ENCODE measurements around the gene CHST11. TPM values are rescaled to one million over a fixed set of nuclear protein-coding genes. Genes with fewer than 3 reads are reported as not detected.

Gene CHST11
- total and polyA plus RNA-seq, 8 donors, result 11.1 to 56.9 (median 14.8) TPM

DNA sequence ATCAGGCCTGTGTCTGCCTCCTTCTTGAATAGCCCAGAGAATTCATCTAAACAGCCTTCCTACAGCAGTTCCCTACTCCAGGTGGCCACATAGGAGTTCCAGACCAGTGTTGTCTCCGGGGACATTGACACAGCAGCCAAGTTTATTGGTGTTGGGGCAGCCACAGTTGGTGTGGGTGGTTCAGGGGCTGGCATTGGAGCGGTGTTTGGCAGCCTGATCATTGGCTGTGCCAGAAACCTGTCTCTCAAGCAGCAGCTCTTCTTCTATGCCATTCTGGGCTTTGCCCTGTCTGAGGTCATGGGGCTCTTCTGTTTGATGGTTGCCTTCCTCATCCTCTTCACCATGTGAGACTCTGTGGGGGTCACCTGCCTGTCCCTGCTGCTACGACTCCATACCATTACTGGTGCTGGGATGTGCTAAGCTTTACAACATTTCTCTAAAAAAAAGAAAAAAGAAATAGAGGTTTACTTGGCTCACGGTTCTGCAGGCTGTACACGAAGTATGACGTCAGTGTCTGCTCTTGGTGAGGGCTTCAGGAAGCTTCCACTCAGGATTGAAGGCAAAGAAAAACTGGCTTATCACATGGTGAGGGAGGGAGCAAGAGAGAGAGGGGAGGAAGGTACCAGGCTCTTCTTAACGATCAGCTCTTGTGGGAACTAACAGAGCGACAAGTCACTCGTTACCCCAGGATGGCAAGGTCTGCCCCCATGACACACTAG is 57.5 kb downstream of the CHST11 start:
- intact Hi-C loops (cut with DNase I), result no loop called here
- ATAC-seq, result no peak
- no peaks in the 10 kb centered on the region for H3K9me3 ChIP-seq

DNA sequence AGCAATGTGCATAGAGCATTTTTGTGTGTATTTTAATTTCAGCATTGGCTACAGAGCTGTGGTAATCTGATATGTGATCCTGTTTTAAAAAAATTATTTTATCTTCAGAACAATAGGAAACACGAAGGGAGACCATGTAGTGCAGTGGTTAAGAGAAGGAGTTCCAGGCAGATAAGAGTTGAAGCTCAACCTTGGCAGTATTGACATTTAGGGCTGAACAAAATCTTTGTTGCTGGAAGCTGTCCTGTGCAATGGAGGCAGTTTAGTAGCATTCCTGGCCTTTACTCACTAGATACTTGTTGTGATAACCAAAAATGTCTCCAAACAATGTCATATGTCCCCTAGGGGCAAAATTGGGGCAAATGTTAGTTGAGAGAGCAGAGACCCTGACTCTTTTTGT is 59.2 kb downstream of the CHST11 start:
- Histone ChIP-seq H3K4me3 (no peak overlapping the region), H3K36me3 (no peaks in the 10 kb centered on the region), H3K27me3 (no peaks in the 10 kb centered on the region), H3K27ac (no peak overlapping the region), H3K9me3 (no peaks in the 10 kb centered on the region), H3K4me1 (peaks cover 9 to 54% of the 10 kb centered on the region in 2 donors)
- intact Hi-C loops (cut with DNase I), result no loop called here
- TF ChIP-seq, protein P1, sequence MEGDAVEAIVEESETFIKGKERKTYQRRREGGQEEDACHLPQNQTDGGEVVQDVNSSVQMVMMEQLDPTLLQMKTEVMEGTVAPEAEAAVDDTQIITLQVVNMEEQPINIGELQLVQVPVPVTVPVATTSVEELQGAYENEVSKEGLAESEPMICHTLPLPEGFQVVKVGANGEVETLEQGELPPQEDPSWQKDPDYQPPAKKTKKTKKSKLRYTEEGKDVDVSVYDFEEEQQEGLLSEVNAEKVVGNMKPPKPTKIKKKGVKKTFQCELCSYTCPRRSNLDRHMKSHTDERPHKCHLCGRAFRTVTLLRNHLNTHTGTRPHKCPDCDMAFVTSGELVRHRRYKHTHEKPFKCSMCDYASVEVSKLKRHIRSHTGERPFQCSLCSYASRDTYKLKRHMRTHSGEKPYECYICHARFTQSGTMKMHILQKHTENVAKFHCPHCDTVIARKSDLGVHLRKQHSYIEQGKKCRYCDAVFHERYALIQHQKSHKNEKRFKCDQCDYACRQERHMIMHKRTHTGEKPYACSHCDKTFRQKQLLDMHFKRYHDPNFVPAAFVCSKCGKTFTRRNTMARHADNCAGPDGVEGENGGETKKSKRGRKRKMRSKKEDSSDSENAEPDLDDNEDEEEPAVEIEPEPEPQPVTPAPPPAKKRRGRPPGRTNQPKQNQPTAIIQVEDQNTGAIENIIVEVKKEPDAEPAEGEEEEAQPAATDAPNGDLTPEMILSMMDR (IDR thresholded peaks at IDR 0.05), result no peak
- DNase-seq (no peak), ATAC-seq (peak; percentile 10)

More for the DNA sequence above, 57.5 kb downstream of the CHST11 start:
- Histone ChIP-seq H3K27ac (no peak overlapping the region), H3K4me3 (no peak overlapping the region), H3K4me1 (peaks cover 0 to 54% of the 10 kb centered on the region in 2 donors), H3K36me3 (no peaks in the 10 kb centered on the region), H3K27me3 (no peaks in the 10 kb centered on the region)
- TF ChIP-seq, protein P1 (IDR thresholded peaks at IDR 0.05), result no peak
- no peak for DNase-seq

DNA sequence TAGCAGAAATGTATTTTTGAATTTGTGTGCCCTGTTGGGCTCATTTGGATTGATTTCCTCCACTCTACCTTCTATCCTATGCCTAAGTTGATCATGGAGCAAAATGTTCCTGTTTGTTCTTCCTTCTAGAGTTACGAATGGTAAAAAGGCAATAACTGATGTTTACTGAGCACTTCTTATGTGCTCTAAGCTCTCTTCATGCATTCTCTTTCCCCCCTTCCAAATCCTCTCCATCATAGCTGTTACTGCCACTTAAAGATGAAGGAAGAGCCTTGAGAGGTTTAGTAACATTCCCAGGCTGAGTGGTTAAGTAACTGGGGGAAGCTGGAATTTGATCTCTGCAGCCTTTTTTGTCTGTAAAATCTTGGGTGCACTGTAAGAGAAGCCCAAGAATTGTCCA is 60.1 kb downstream of the CHST11 start:
- Histone ChIP-seq H3K4me3 (no peak overlapping the region), H3K36me3 (no peaks in the 10 kb centered on the region), H3K27me3 (no peaks in the 10 kb centered on the region), H3K9me3 (no peaks in the 10 kb centered on the region), H3K27ac (peak overlapping the region; percentile 9 to 28), H3K4me1 (peaks cover 9 to 55% of the 10 kb centered on the region in 2 donors)
- TF ChIP-seq, protein P1 (IDR thresholded peaks at IDR 0.05), result no peak
- intact Hi-C loops (cut with DNase I), result no loop called here
- DNase-seq (no peak), ATAC-seq (peak; percentile 84)

DNA sequence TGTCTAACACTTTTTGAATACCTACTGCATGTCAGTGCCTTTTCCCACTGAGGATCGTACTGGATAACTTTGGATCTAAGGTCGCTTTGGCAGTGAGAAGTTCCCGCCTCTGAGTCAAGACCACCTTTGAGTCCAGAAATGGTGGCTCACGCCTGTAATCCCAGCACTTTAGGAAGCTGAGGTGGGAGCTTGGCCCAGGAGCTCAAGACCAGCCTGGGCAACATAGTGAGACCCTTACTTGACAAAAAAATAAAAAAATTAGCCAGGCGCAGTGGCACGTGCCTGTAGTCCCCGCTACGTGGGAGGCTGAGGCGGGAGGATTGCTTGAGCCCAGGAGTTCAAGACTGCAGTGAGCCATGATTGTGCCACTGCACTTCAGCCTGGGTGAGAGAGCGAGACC is 61.1 kb downstream of the CHST11 start:
- ATAC-seq, result no peak

More for the DNA sequence above, 61.1 kb downstream of the CHST11 start:
- Histone ChIP-seq H3K27me3 (no peaks in the 10 kb centered on the region), H3K4me1 (peaks cover 11 to 65% of the 10 kb centered on the region in 2 donors), H3K9me3 (no peaks in the 10 kb centered on the region), H3K36me3 (no peaks in the 10 kb centered on the region), H3K4me3 (no peak overlapping the region), H3K27ac (no peak overlapping the region)
- TF ChIP-seq, protein P1 (IDR thresholded peaks at IDR 0.05), result no peak
- intact Hi-C loops (cut with DNase I), result no loop called here
- DNase-seq, result no peak

Measured in left lung (tissue), 10 donors.